ENCODE results near the gene TMBIM6. TPM values are rescaled to one million over a fixed set of nuclear protein-coding genes. Genes with fewer than 3 reads are reported as not detected.
"Not testable (repeated sequence)": the region's sequence is repeated elsewhere in the genome, so short reads cannot be mapped to it uniquely, and the experiment has no call there.

TMBIM6 gene
- total RNA-seq, 1 donor from 2014 or later, result 452 TPM

GRCh38 chr12:49716553-49716952, 24.8 kb upstream of the TMBIM6 start:
- TF ChIP-seq CTCF (IDR thresholded peaks at IDR 0.05; ENCODE audit: insufficient read depth, low read depth, low read length), result no peak
- TF ChIP-seq EZH2 (IDR thresholded peaks at IDR 0.05; ENCODE audit: insufficient read depth, low read length), result no peak
- H3K27ac Mint-ChIP-seq (ENCODE audit: unreplicated experiment), result no peak overlapping the region
- no peak overlapping the region for H3K4me3 Mint-ChIP-seq (ENCODE audit: unreplicated experiment)
- Histone ChIP-seq H3K4me2 (ENCODE audit: low read length) (no peak overlapping the region), H3K27me3 (ENCODE audit: insufficient read depth, low read length) (peaks cover 22% of the 10 kb centered on the region), H2AFZ (ENCODE audit: low read depth, low read length) (no peak overlapping the region), H4K20me1 (ENCODE audit: insufficient read depth, low read length) (peaks cover 3% of the 10 kb centered on the region), H3K9me3 (ENCODE audit: insufficient read depth, low read depth, low read length) (no peaks in the 10 kb centered on the region), H3K79me2 (ENCODE audit: insufficient read depth, low read length) (no peaks in the 10 kb centered on the region), H3K4me3 (ENCODE audit: insufficient read depth, low read depth, low read length) (no peak overlapping the region), H3K9ac (ENCODE audit: low read length) (no peak overlapping the region), H3K4me1 (ENCODE audit: insufficient read depth, low read length) (no peaks in the 10 kb centered on the region), H3K27ac (ENCODE audit: low read depth, low read length) (no peak overlapping the region), H3K36me3 (ENCODE audit: insufficient read depth, low read length) (no peaks in the 10 kb centered on the region)
- no peaks in the 10 kb centered on the region for H3K4me1 Mint-ChIP-seq (ENCODE audit: low read depth, unreplicated experiment)
- peaks cover 19% of the 10 kb centered on the region for H3K27me3 Mint-ChIP-seq (ENCODE audit: low read depth, unreplicated experiment)
- DNase-seq (ENCODE audit: low read depth) (no peak), FAIRE-seq (no peak)
- peaks cover 8% of the 10 kb centered on the region for H3K36me3 Mint-ChIP-seq (ENCODE audit: low read depth, unreplicated experiment)
- H3K9me3 Mint-ChIP-seq (ENCODE audit: unreplicated experiment), result peaks cover 6% of the 10 kb centered on the region

GRCh38 chr12:49717800-49718199, 23.6 kb upstream of the TMBIM6 start:
- H3K9ac ChIP-seq (ENCODE audit: low read length); H3K4me1 ChIP-seq (ENCODE audit: insufficient read depth, low read length); H3K4me2 ChIP-seq (ENCODE audit: low read length); FAIRE-seq; H2AFZ ChIP-seq (ENCODE audit: low read depth, low read length); H3K4me3 Mint-ChIP-seq (ENCODE audit: unreplicated experiment); H3K27ac Mint-ChIP-seq (ENCODE audit: unreplicated experiment); H4K20me1 ChIP-seq (ENCODE audit: insufficient read depth, low read length); DNase-seq (ENCODE audit: low read depth); H3K9me3 ChIP-seq (ENCODE audit: insufficient read depth, low read depth, low read length); H3K27ac ChIP-seq (ENCODE audit: low read depth, low read length); H3K36me3 ChIP-seq (ENCODE audit: insufficient read depth, low read length); H3K4me3 ChIP-seq (ENCODE audit: insufficient read depth, low read depth, low read length); H3K9me3 Mint-ChIP-seq (ENCODE audit: unreplicated experiment); H3K79me2 ChIP-seq (ENCODE audit: insufficient read depth, low read length); H3K4me1 Mint-ChIP-seq (ENCODE audit: low read depth, unreplicated experiment); H3K36me3 Mint-ChIP-seq (ENCODE audit: low read depth, unreplicated experiment): not testable (repeated sequence)
- H3K27me3 ChIP-seq (ENCODE audit: insufficient read depth, low read length), result peaks cover 16% of the 10 kb centered on the region
- peaks cover 18% of the 10 kb centered on the region for H3K27me3 Mint-ChIP-seq (ENCODE audit: low read depth, unreplicated experiment)

DNA sequence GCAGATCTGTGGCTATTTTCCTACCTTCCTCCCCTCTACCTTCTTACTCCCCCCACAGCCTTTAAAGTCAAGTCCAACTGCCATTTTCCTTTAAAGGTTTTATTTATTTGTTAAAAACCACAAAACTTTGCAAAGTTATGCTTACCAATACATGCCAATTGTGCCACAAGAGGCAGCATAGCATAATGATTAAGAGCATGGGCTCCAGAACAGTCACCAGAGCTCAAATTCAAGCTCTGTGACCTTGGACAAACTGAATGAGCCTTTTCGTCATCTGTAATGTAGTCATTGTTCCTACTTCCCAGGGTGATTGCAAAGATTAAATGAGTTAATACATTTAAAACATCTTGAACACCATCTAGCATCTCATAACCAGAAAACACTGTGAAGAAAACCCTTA, 21.1 kb upstream of the TMBIM6 start:
- Histone ChIP-seq H3K27me3 (ENCODE audit: insufficient read depth, low read length) (peaks cover 15% of the 10 kb centered on the region), H3K27ac (ENCODE audit: low read depth, low read length) (no peak overlapping the region), H3K4me3 (ENCODE audit: insufficient read depth, low read depth, low read length) (no peak overlapping the region), H3K4me1 (ENCODE audit: insufficient read depth, low read length) (no peaks in the 10 kb centered on the region), H4K20me1 (ENCODE audit: insufficient read depth, low read length) (peaks cover 3% of the 10 kb centered on the region), H3K4me2 (ENCODE audit: low read length) (no peak overlapping the region), H3K9me3 (ENCODE audit: insufficient read depth, low read depth, low read length) (no peaks in the 10 kb centered on the region), H3K79me2 (ENCODE audit: insufficient read depth, low read length) (no peaks in the 10 kb centered on the region), H2AFZ (ENCODE audit: low read depth, low read length) (no peak overlapping the region), H3K9ac (ENCODE audit: low read length) (no peak overlapping the region), H3K36me3 (ENCODE audit: insufficient read depth, low read length) (no peaks in the 10 kb centered on the region)
- Mint-ChIP-seq H3K4me3 (ENCODE audit: unreplicated experiment) (no peak overlapping the region), H3K27ac (ENCODE audit: unreplicated experiment) (no peak overlapping the region), H3K4me1 (ENCODE audit: low read depth, unreplicated experiment) (no peaks in the 10 kb centered on the region), H3K36me3 (ENCODE audit: low read depth, unreplicated experiment) (peaks cover 4% of the 10 kb centered on the region), H3K27me3 (ENCODE audit: low read depth, unreplicated experiment) (peaks cover 15% of the 10 kb centered on the region), H3K9me3 (ENCODE audit: unreplicated experiment) (no peaks in the 10 kb centered on the region)
- FAIRE-seq, result no peak
- no peak for DNase-seq (ENCODE audit: low read depth)
- TF ChIP-seq EZH2 (IDR thresholded peaks at IDR 0.05; ENCODE audit: insufficient read depth, low read length), result no peak
- no peak for TF ChIP-seq CTCF (IDR thresholded peaks at IDR 0.05; ENCODE audit: insufficient read depth, low read depth, low read length)

GRCh38 chr12:49721355-49721754, 20.0 kb upstream of the TMBIM6 start:
- not testable (repeated sequence) for H3K36me3 Mint-ChIP-seq (ENCODE audit: low read depth, unreplicated experiment); H3K27ac ChIP-seq (ENCODE audit: low read depth, low read length); H3K9ac ChIP-seq (ENCODE audit: low read length); H2AFZ ChIP-seq (ENCODE audit: low read depth, low read length); H3K27ac Mint-ChIP-seq (ENCODE audit: unreplicated experiment); H3K4me1 Mint-ChIP-seq (ENCODE audit: low read depth, unreplicated experiment); H3K79me2 ChIP-seq (ENCODE audit: insufficient read depth, low read length); FAIRE-seq; H3K4me2 ChIP-seq (ENCODE audit: low read length); H3K9me3 Mint-ChIP-seq (ENCODE audit: unreplicated experiment); H3K27me3 Mint-ChIP-seq (ENCODE audit: low read depth, unreplicated experiment); H3K36me3 ChIP-seq (ENCODE audit: insufficient read depth, low read length); H3K9me3 ChIP-seq (ENCODE audit: insufficient read depth, low read depth, low read length); DNase-seq (ENCODE audit: low read depth); H3K4me1 ChIP-seq (ENCODE audit: insufficient read depth, low read length); H3K4me3 ChIP-seq (ENCODE audit: insufficient read depth, low read depth, low read length); H3K4me3 Mint-ChIP-seq (ENCODE audit: unreplicated experiment); H4K20me1 ChIP-seq (ENCODE audit: insufficient read depth, low read length)
- peaks cover 13% of the 10 kb centered on the region for H3K27me3 ChIP-seq (ENCODE audit: insufficient read depth, low read length)
